PFSK-1 (cell line): ENCODE measurements around the gene RRAGB.

Source experiments
- FOXP2 ChIP-seq: optimal IDR thresholded peaks from 2 replicates; pipeline ENCODE3; 2011; ENCODE audit warnings: borderline replicate concordance, control low read depth, inconsistent platforms; ENCODE audit not compliant: insufficient read depth; ENCODE audit errors: extremely low read length, extremely low read depth
- POLR2AphosphoS5 ChIP-seq: IDR thresholded peaks from 2 replicates; pipeline ENCODE4 v1.6.1; 2012; ENCODE audit warnings: low read depth, mild to moderate bottlenecking, control low read depth, low read length, moderate library complexity
- SIN3A ChIP-seq: IDR thresholded peaks from 2 replicates; pipeline ENCODE4 v1.6.1; 2012; ENCODE audit warnings: mild to moderate bottlenecking, low read length, moderate library complexity, borderline replicate concordance; ENCODE audit not compliant: insufficient read depth
- TAF1 ChIP-seq: IDR thresholded peaks from 2 replicates; pipeline ENCODE4 v1.6.1; 2012; ENCODE audit warnings: low read length, control low read depth, borderline replicate concordance; ENCODE audit not compliant: insufficient read depth
- TF ChIP-seq, protein P1 (sequence below), 2 experiments: IDR thresholded peaks; 2 replicates each; pipeline versions ENCODE4 v1.6.1 to v1.8.0; 2011 to 2012; ENCODE audit warnings: low read depth in 2 of 2, low read length in 2 of 2, control low read depth in 1 of 2, inconsistent platforms in 1 of 2, mild to moderate bottlenecking in 1 of 2, moderate library complexity in 1 of 2; ENCODE audit not compliant: insufficient read depth in 1 of 2

The RRAGB gene

DNA sequence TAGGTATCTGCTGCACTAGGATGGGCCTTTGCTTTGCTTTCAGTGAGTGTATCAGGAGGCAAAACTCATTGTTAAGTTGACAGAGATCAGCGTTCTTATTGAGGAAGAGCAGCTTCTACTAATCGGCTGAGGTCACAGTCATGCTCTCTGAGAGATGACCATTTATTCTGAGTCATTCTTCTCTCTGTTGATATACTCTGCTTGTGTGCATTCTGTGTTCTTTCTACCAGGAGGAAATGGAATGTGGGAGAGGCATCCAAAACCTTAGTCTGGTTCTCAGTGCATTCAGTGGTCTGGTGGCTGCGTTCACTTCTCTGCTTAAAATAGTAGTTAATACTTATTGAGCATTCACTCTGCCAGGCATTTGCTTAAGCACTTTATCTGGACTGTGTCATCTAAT lies 66.2 kb downstream of the RRAGB start:
- TF ChIP-seq, protein P1, sequence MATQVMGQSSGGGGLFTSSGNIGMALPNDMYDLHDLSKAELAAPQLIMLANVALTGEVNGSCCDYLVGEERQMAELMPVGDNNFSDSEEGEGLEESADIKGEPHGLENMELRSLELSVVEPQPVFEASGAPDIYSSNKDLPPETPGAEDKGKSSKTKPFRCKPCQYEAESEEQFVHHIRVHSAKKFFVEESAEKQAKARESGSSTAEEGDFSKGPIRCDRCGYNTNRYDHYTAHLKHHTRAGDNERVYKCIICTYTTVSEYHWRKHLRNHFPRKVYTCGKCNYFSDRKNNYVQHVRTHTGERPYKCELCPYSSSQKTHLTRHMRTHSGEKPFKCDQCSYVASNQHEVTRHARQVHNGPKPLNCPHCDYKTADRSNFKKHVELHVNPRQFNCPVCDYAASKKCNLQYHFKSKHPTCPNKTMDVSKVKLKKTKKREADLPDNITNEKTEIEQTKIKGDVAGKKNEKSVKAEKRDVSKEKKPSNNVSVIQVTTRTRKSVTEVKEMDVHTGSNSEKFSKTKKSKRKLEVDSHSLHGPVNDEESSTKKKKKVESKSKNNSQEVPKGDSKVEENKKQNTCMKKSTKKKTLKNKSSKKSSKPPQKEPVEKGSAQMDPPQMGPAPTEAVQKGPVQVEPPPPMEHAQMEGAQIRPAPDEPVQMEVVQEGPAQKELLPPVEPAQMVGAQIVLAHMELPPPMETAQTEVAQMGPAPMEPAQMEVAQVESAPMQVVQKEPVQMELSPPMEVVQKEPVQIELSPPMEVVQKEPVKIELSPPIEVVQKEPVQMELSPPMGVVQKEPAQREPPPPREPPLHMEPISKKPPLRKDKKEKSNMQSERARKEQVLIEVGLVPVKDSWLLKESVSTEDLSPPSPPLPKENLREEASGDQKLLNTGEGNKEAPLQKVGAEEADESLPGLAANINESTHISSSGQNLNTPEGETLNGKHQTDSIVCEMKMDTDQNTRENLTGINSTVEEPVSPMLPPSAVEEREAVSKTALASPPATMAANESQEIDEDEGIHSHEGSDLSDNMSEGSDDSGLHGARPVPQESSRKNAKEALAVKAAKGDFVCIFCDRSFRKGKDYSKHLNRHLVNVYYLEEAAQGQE (IDR thresholded peaks at IDR 0.05; ENCODE audit: insufficient read depth in 1 of 2, low read depth in 2 of 2, low read length in 2 of 2): no peak
- no peak for TF ChIP-seq SIN3A
- TF ChIP-seq FOXP2: no peak
- TF ChIP-seq POLR2AphosphoS5: no peak
- TF ChIP-seq TAF1: no peak

DNA sequence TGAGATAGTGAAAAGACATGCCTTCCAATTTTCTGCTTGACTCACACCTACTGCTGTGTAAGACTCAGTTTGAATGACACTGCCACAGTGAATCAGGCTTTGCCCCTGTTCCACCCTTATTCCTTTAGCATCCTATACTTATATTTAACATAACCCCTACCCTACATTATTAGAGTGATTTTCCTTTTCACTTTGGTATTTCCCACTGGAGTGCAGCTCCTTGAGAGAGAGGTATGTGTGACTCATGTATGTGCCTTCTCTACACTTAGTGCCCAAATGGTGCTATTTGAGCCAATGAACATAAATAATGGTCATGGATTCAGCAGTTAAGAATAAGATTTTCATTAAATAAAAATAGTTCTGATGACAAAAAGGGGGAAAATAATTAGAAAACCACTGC lies 69.5 kb downstream of the RRAGB start:
- TF ChIP-seq TAF1 (no peak), SIN3A (no peak), FOXP2 (no peak), POLR2AphosphoS5 (no peak)
- TF ChIP-seq, protein P1 (IDR thresholded peaks at IDR 0.05; ENCODE audit: insufficient read depth in 1 of 2, low read depth in 2 of 2, low read length in 2 of 2): no peak

DNA sequence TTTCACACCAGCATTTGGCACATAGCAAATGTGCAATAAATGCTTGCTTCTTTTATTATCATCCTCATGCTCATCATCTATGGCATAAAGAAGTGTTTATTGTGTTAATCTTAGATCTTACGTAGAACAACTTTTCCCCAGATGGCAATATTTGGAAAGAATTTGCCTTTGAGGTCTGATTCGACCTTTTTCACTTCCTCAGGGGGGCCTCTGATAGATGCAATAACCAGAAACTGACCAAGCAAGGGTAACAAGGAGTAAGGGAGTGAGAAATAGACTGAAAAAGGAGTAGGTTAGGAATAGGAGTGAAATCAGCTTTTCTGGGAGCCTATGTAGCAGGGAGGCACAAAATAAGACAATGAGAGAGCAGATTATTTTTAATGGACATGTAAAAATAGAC lies 70.2 kb downstream of the RRAGB start:
- TF ChIP-seq POLR2AphosphoS5: no peak

DNA sequence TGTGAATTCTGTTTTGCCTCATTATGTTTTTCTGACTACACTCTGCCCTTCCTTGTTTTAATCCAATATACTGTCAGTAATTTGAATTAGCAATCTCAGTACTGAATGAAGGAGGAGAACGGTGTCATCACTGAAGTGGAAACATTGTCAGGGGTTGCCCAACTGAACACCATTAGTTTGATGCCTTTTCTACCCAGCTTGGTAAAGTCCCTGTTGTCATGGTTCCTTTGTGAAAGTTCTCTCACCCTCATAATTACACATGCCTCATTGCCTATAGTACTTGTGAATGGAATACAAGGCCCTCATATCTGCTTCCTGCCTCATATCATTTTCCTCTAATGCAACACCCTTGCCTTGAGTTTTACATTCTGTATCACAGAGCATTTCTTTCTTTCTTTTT lies 76.9 kb downstream of the RRAGB start:
- no peak for TF ChIP-seq POLR2AphosphoS5
- TF ChIP-seq SIN3A: no peak
- TF ChIP-seq TAF1: no peak
- TF ChIP-seq, protein P1 (IDR thresholded peaks at IDR 0.05; ENCODE audit: insufficient read depth in 1 of 2, low read depth in 2 of 2, low read length in 2 of 2): no peak
- TF ChIP-seq FOXP2: no peak

DNA sequence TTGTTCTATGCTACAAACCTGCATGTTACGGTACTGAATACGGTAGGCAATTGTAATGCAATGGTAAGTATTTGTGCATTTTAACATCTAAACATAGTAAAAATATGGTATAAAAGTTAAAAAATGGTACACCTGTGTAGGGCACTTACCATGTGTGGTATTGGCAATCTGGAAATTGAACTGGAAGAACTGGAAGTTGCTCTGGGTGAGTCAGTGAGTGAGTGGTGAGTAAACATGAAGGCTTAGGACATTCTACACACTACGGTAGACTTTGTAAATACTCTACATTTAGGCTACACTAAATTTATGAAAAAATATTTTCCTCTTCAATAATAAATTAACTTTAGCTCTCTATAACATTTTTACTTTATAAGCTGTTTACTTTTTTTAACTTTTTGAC lies 78.9 kb downstream of the RRAGB start:
- TF ChIP-seq SIN3A: no peak
- no peak for TF ChIP-seq POLR2AphosphoS5
- no peak for TF ChIP-seq FOXP2
- no peak for TF ChIP-seq TAF1

DNA sequence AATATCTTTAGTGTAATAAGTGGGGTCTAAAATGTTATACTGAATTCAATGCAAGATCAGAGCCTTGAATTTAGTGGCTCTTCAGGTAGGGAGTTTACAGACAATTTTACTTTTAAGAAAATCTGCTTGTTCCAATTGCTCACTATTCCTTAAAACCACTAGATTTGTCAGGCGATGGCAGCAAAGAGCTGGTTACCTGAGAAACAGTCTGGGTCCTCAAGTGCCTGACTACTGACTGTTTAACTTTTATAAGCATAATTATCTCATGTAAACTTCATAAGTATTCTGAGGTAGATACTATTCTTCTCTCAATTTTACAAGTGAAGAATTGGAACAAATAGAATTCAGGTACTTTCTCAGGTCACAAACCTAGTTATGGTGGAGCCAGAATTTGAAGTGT lies 84.3 kb downstream of the RRAGB start:
- TF ChIP-seq POLR2AphosphoS5 (no peak), SIN3A (no peak), TAF1 (no peak), FOXP2 (no peak)
- TF ChIP-seq, protein P1 (IDR thresholded peaks at IDR 0.05; ENCODE audit: insufficient read depth in 1 of 2, low read depth in 2 of 2, low read length in 2 of 2): no peak
